HepG2 (cell line): ENCODE data around the gene AGRN. TPM values are rescaled to one million over a fixed set of nuclear protein-coding genes. Genes with fewer than 3 reads are reported as not detected.

Experiments
- CBX1 ChIP-seq: IDR thresholded peaks from one replicate; pipeline ENCODE4 v1.6.1; 2016; ENCODE audit warnings: antibody characterized with exemption, low read depth
- DBP ChIP-seq: sonication (generic); formaldehyde crosslinking; IDR thresholded peaks from 2 replicates; pipeline ENCODE4 v1.4.0; 2020; ENCODE audit warnings: missing genetic modification reagents; ENCODE audit errors: not compliant biosample characterization
- GPN1 ChIP-seq: sonication (generic); formaldehyde crosslinking; IDR thresholded peaks from 2 replicates; pipeline ENCODE4 v1.5.1; 2020; ENCODE audit warnings: missing genetic modification reagents, borderline replicate concordance
- HNRNPK ChIP-seq: fragments of 200-400 bp; formaldehyde crosslinking; IDR thresholded peaks from 2 replicates; pipeline ENCODE4 v1.6.1; 2018; ENCODE audit warnings: low read length, low read depth, moderate library complexity, mild to moderate bottlenecking; ENCODE audit not compliant: poor library complexity, severe bottlenecking
- IRF2 ChIP-seq: IDR thresholded peaks from 2 replicates; pipeline ENCODE4 v1.6.1; 2018; ENCODE audit warnings: missing genetic modification reagents, missing compliant biosample characterization
- MAFF ChIP-seq: IDR thresholded peaks from 2 replicates; pipeline ENCODE4 v1.6.1; 2011; ENCODE audit warnings: low read depth, low read length, improper control_type of control experiment
- PAF1 ChIP-seq: IDR thresholded peaks from 2 replicates; pipeline ENCODE4 v1.6.1; 2016; ENCODE audit warnings: missing genetic modification reagents, missing compliant biosample characterization
- PHF20 ChIP-seq: sonication (generic); formaldehyde crosslinking; IDR thresholded peaks from 2 replicates; pipeline ENCODE4 v1.5.0; 2020; ENCODE audit warnings: mild to moderate bottlenecking, missing genetic modification reagents
- PHF21A ChIP-seq: sonication (generic); formaldehyde crosslinking; IDR thresholded peaks from 2 replicates; pipeline ENCODE4 v1.5.0; 2020; ENCODE audit warnings: mild to moderate bottlenecking, missing genetic modification reagents
- RARA ChIP-seq: IDR thresholded peaks from 2 replicates; pipeline ENCODE4 v1.6.1; 2016; ENCODE audit warnings: missing genetic modification reagents, missing compliant biosample characterization
- SMARCE1 ChIP-seq: fragments of 450-650 bp; IDR thresholded peaks from 2 replicates; pipeline ENCODE4 v1.6.1; 2017; ENCODE audit warnings: borderline replicate concordance
- SMYD3 ChIP-seq: sonication (generic); formaldehyde crosslinking; IDR thresholded peaks from 2 replicates; pipeline ENCODE4 v1.8.1; 2023; ENCODE audit warnings: mild to moderate bottlenecking, missing genetic modification reagents
- ZFP37 ChIP-seq: sonication (generic); formaldehyde crosslinking; IDR thresholded peaks from 2 replicates; pipeline ENCODE4 v1.4.0; 2020; ENCODE audit warnings: missing genetic modification reagents, borderline replicate concordance
- ZNF142 ChIP-seq: sonication (generic); formaldehyde crosslinking; IDR thresholded peaks from 2 replicates; pipeline ENCODE4 v1.4.0; 2020; ENCODE audit warnings: missing genetic modification reagents
- ZNF367 ChIP-seq: sonication (generic); formaldehyde crosslinking; IDR thresholded peaks from 2 replicates; pipeline ENCODE4 v1.4.0; 2020; ENCODE audit warnings: missing genetic modification reagents, borderline replicate concordance
- ZNF766 ChIP-seq: sonication (generic); formaldehyde crosslinking; IDR thresholded peaks from 2 replicates; pipeline ENCODE4 v1.5.0; 2020; ENCODE audit warnings: missing genetic modification reagents, borderline replicate concordance
- ZNF83 ChIP-seq: sonication (generic); formaldehyde crosslinking; IDR thresholded peaks from 2 replicates; pipeline ENCODE4 v1.4.0; 2020; ENCODE audit warnings: missing genetic modification reagents, mild to moderate bottlenecking, borderline replicate concordance
- polyA plus RNA-seq, 8 experiments: library from polyadenylated mRNA; depleted of rRNA in 3 of 8; stranded (reverse) in 7 of 8; unstranded in 1 of 8; fragments of >200 nt; fragmentation: Illumina TruSeq in 4 of 8; extraction: Trizol in 4 of 8; gene quantifications; 2 replicates each; pipeline versions ENCODE4 v1.2.1 to v1.2.3, GENCODE V29; 2011 to 2016; ENCODE audit warnings: low read depth in 4 of 8, missing spikeins in 1 of 8, mixed read lengths in 1 of 8; ENCODE audit not compliant: insufficient read depth in 1 of 8
- total RNA-seq, 5 experiments: library from RNA; depleted of rRNA; stranded (reverse); fragments of >200 nt; fragmentation: Illumina TruSeq; extraction: Trizol; gene quantifications; 2 replicates each; pipeline ENCODE4 v1.2.3, GENCODE V29; 2016; ENCODE audit warnings: low read depth in 1 of 5
- TF ChIP-seq, protein P1 (sequence below): sonication (generic); formaldehyde crosslinking; IDR thresholded peaks from 2 replicates; pipeline ENCODE4 v1.5.0; 2020; ENCODE audit warnings: mild to moderate bottlenecking, missing genetic modification reagents
- TF ChIP-seq, protein P2 (sequence below), 2 experiments: sonication (generic) in 1 of 2; formaldehyde crosslinking in 1 of 2; IDR thresholded peaks; 2 replicates each; pipeline versions ENCODE4 v1.4.0 to v1.6.1; 2018 to 2020; ENCODE audit warnings: missing genetic modification reagents in 2 of 2, borderline replicate concordance in 1 of 2, low read depth in 1 of 2, mild to moderate bottlenecking in 1 of 2, missing biosample characterization in 1 of 2

AGRN gene
- total and polyA plus RNA-seq, 2 of the 13 experiments (the other 11 are each of a cell fraction or from before 2014, with no cell fraction given): 29.8 to 65.2 TPM

GRCh38 chr1:983798-984475, 36.0 kb upstream of the AGRN start (continued):
- TF ChIP-seq, protein P1, sequence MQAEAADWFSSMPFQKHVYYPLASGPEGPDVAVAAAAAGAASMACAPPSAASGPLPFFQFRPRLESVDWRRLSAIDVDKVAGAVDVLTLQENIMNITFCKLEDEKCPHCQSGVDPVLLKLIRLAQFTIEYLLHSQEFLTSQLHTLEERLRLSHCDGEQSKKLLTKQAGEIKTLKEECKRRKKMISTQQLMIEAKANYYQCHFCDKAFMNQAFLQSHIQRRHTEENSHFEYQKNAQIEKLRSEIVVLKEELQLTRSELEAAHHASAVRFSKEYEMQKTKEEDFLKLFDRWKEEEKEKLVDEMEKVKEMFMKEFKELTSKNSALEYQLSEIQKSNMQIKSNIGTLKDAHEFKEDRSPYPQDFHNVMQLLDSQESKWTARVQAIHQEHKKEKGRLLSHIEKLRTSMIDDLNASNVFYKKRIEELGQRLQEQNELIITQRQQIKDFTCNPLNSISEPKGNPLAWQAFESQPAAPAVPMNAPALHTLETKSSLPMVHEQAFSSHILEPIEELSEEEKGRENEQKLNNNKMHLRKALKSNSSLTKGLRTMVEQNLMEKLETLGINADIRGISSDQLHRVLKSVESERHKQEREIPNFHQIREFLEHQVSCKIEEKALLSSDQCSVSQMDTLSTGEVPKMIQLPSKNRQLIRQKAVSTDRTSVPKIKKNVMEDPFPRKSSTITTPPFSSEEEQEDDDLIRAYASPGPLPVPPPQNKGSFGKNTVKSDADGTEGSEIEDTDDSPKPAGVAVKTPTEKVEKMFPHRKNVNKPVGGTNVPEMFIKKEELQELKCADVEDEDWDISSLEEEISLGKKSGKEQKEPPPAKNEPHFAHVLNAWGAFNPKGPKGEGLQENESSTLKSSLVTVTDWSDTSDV: 0 out of 2 replicates have a peak, but pooled peaks have one; percentile 40
- TF ChIP-seq PHF20 (CRISPR knock-in tag) (no peak), ZNF766 (CRISPR knock-in tag) (no peak), SMARCE1 (no peak), ZNF367 (CRISPR knock-in tag) (no peak), PAF1 (CRISPR knock-in tag) (no peak), IRF2 (CRISPR knock-in tag) (no peak), DBP (CRISPR knock-in tag) (no peak), MAFF (no peak), ZFP37 (no peak), ZNF142 (no peak), PHF21A (CRISPR knock-in tag) (no peak), RARA (CRISPR knock-in tag) (no peak), HNRNPK (no peak), SMYD3 (no peak), CBX1 (no peak), GPN1 (no peak), ZNF83 (CRISPR knock-in tag) (no peak)
- TF ChIP-seq, protein P2, sequence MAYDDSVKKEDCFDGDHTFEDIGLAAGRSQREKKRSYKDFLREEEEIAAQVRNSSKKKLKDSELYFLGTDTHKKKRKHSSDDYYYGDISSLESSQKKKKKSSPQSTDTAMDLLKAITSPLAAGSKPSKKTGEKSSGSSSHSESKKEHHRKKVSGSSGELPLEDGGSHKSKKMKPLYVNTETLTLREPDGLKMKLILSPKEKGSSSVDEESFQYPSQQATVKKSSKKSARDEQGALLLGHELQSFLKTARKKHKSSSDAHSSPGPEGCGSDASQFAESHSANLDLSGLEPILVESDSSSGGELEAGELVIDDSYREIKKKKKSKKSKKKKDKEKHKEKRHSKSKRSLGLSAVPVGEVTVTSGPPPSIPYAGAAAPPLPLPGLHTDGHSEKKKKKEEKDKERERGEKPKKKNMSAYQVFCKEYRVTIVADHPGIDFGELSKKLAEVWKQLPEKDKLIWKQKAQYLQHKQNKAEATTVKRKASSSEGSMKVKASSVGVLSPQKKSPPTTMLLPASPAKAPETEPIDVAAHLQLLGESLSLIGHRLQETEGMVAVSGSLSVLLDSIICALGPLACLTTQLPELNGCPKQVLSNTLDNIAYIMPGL (CRISPR knock-in tag; IDR thresholded peaks at IDR 0.05; ENCODE audit: borderline replicate concordance in 1 of 2, low read depth in 1 of 2): peak in 1 of 2 experiments; percentile 23; a peak in 1 of 4 replicates
